T follicular helper cell (primary cell): ENCODE results near the gene HSPH1.

Source experiments
- DNase-seq: peaks from one replicate; pipeline ENCODE4 v3.0.0-alpha.2; 2020; ENCODE audit warnings: low read depth

Gene HSPH1

DNA sequence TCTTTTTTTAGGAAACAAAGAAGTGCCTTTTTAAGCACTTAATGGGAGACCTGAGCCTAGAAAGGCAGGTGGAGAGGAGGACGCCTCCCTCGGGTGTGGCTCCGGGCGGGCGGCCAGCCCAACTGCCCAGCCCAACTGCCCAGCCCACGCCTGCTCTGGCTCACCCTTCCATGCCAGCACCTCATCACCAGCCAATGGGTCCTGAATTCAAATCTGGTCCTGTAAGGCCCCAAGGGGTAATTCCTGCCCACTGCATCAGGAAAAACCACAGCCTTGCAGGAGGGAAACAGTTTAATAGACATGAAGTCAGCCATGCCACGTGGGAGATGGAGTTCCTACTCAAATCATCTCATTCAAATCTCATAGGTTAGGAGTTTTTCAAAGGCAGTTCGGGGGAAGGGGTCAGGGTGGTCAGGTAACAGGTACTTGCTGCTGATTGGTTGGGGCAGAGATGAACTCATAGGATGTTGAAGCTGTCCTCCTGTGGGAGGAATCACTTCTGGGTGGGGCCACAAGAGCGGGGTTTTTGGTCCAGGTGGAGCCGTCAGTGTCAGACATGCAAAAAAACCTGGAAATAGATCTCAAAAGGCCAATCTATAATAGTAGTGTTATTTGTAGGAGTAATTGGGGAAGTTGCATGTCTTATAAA, 64.9 kb downstream of the HSPH1 start:
- DNase-seq: no peak

DNA sequence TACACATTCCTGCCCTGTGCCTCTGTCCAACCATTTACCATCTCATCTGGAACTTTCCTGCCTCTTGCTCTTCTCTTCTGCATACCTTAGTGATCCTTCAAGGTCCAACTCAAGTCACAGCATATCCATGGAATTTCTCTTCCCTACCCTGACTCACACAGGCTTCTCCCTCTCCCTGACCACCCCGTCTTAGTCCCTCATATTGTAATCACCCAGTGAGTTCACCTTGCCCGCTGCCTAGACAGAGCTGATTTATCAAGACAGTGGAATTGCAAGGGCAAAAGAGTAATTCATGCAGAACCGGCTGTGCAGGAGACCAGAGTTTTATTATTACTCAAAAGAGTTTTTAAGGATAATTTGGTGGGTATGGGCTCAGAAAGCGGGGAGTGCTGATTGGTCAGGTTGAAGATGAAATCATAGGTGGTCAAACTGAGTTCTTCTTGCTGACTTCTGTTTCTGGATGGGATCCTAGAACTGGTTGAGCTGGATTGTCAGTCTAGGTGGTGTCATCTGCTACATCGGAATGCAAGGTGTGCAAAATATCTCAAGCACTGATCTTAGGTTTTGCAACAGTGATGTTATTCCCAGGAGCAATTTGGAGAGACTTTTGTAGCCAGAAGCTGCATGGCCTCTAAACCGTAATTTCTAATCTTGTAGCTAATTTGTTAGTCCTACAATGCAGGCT, 67.2 kb downstream of the HSPH1 start:
- no peak for DNase-seq

DNA sequence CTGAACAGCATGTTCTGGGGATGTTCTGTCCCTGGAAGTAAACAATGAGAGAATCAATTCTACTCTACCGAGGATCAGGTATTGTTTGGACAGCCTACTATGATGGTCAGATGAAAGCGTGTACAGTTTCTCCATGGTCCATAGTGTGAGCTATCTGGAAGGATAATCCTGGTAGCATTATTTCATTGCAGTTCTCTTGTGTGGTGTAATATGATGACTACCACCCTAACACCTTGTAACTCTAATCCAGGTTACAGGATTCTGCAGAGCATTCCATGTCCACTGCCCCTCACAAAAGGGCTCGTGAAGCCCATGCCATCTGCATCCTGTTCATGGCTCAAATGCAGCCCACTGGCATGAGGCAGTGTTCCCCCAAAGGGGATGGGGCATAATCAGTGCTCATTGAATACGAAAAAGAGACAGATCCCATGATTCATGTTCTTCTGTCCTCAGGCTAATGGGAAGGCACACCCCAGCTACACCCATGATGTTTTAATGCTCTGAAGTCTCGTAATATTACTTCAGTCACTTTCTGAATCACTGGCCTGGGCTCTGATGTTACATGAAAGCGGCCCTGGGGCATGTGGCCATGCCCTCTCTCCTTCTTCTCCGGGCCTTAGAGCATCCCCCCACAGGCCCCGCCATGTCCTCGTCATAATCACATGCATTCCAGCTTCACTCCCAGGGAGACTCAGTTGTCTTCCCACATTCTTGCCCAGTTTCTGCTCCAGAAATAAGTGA, 68.4 kb downstream of the HSPH1 start:
- no peak for DNase-seq

DNA sequence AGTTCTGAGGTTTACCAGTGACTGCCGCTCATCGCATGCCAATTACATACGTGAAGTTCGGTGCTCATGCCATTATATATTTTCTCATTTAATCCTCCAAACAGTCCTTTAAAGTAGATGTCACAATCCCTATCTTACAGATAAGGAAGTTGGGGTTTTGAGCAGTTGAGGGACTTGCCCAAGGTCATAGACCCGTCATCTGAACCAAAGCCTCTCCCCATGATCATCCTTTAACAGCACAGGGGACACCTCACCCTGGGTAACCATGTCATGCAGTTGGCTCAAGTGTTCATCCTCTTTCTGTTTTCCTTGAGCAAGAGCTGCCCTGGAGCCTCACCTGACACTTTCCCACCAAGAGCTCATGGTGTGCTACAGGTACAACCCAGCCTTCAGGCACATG, 69.1 kb downstream of the HSPH1 start:
- DNase-seq: no peak

DNA sequence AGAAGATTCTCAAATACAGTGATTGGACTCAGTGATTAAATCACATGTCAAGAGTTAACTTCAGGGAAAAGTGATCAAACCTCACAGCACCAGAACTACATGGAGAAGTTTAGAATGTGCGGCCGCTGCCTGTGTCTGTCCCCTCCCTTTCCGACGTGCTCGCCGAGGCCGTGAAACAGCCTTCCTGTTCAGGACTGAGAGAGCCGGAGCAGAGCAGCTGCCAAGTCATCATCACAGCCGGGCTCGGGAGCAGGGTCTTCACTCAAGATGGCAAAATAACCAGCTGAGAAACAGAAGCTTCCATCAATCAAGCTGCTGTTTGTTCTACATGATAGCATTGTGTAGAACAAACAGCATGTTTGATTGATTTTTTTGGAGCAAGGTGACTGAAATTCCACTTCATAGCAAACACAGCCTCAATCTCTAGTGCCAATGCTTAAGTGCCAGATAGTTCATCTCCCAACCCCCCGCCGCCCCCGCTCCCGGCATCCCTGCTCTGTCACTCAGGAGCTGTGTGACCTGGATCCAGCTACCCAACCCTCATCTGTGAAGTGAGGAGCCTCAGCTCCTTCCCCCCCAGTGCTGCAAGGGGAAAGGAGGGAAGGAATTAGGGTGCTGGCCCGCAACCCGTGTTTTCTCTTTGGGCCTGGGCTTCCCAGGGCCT, 70.6 kb downstream of the HSPH1 start:
- DNase-seq: no peak

DNA sequence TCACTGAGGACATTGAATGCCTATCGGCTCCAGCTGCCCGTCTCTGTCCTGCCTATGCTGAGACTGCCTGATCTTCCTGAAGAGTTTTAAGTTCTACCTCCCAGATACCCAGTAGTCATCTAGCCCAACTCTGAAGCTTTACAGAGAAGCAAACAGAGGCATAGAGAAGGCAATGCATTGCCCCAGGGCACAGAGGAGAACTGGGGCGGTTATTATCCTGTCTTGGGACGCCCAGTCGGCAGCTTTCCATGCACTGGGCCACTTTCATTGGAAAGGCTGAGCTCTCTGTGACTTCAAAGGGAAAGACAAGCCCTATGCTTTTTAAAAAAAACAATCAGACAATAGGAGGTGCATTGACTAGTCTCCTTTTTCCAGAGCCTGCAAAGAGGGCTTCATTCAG, 71.6 kb downstream of the HSPH1 start:
- DNase-seq: no peak

DNA sequence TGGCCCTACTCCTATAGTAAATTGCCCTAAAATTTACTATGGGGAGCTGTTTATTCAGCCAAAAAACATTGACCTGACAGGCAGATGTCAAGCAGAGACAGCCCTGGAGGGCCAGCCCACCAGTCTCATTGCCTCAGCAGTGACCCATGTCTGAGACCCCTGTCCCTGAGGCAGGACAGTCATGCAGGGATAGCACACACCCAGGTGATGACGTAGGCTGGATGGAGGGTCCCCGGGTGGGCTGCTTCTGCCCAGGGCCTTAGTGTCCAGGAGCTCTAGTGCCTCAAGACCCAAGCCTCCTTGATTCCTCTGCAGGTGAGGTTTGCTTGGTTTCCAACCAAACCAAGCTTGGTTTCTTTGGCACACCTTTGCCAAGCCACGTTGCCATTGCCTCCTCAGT, 72.1 kb downstream of the HSPH1 start:
- no peak for DNase-seq

DNA sequence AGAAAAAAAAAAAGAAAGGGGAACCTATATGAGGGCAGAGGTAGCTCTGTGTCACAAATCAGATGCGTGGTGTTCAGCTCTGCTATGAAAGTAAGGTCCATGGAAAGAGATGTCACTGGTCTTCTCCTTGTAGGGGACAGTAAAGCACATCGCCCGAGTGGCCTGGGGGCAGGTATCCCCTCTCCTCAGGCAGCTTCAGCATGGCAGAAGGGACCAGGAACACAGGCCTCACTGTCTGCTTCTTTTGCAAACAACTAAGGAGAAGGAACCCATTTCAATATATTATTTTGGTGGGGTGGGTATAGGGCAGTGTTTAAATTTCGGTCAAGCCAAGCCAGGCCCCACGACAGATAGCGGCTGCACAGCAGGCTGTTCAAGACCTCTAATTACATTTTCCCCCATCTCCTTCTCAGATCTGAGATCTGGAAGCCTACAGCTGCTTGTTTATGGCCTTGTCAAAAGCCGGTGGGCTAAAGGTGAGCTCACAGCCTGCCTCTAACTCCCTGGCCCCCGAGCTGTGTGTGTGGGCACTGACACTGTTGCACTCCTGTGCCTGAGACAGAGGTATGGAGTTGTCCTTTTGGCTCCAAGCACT, 72.8 kb downstream of the HSPH1 start:
- DNase-seq: no peak
